Thymus (tissue), 11 donors: Measurements from ENCODE around the gene SIMC1. TPM values are rescaled to one million over a fixed set of nuclear protein-coding genes. Genes with fewer than 3 reads are reported as not detected.
A peak's percentile ranks its signal among the peaks of the same experiment; 100 is the strongest.

Source experiments
- DNase-seq, 9 donors: peaks; one replicate each; pipeline ENCODE4 v3.0.0-alpha.2; 2013; ENCODE audit warnings: low spot score in 9 of 9, low read depth in 6 of 9, missing footprints in 1 of 9
- H3K27ac ChIP-seq, 2 donors: one replicate each; pipeline ENCODE4 v1.5.1; 2013; ENCODE audit warnings: control low read depth in 1 of 2, low read depth in 1 of 2, low read length in 1 of 2, mild to moderate bottlenecking in 1 of 2, moderate library complexity in 1 of 2
- H3K27me3 ChIP-seq, 2 donors: one replicate each; pipeline ENCODE4 v1.5.1; 2013; ENCODE audit warnings: low read length in 1 of 2; ENCODE audit not compliant: control insufficient read depth in 2 of 2, insufficient read depth in 1 of 2
- H3K36me3 ChIP-seq, 2 donors: one replicate each; pipeline ENCODE4 v1.5.1; 2013; ENCODE audit warnings: low read length in 1 of 2, mild to moderate bottlenecking in 1 of 2, moderate library complexity in 1 of 2; ENCODE audit not compliant: control insufficient read depth in 2 of 2, insufficient read depth in 2 of 2
- H3K4me1 ChIP-seq, 2 donors: one replicate each; pipeline ENCODE4 v1.5.1; 2013; ENCODE audit warnings: low read length in 2 of 2; ENCODE audit not compliant: control insufficient read depth in 2 of 2, insufficient read depth in 2 of 2
- H3K4me3 ChIP-seq, 2 donors: one replicate each; pipeline ENCODE4 v1.5.1; 2013; ENCODE audit warnings: low read length in 2 of 2, control low read depth in 1 of 2, mild to moderate bottlenecking in 1 of 2
- H3K9me3 ChIP-seq, 2 donors: one replicate each; pipeline ENCODE4 v1.5.1; 2013; ENCODE audit warnings: low read length in 1 of 2, mild to moderate bottlenecking in 1 of 2; ENCODE audit not compliant: control insufficient read depth in 2 of 2, insufficient read depth in 1 of 2
- WGBS: extraction: QIAGEN DNeasy Blood & Tissue Kit; methylation state at CpG from one replicate; pipeline ENCODE4 v1.1.7; 2013; 5-methylcytosine and 5-hydroxymethylcytosine counted together
- polyA plus RNA-seq: library from polyadenylated mRNA; stranded (reverse); fragments of 200-250 nt; gene quantifications from one replicate; pipeline ENCODE4 v1.2.3, GENCODE V29; 2013
- total RNA-seq: library from RNA; stranded (reverse); fragments of 120-200 nt; gene quantifications from one replicate; pipeline ENCODE4 v1.2.4, GENCODE V29; 2013
- donor health status: healthy.

The SIMC1 gene
- total and polyA plus RNA-seq, 2 donors, result 5.3 to 10.2 TPM

GRCh38 chr5:176352116-176352878, 114.1 kb downstream of the SIMC1 start:
- no peak overlapping the region for H3K4me3 ChIP-seq
- no peaks in the 10 kb centered on the region for H3K27me3 ChIP-seq
- WGBS, result 96% methylated on average over 5 of the region's 5 CpGs
- peaks cover 89 to 94% of the 10 kb centered on the region in 2 donors for H3K36me3 ChIP-seq
- no peaks in the 10 kb centered on the region for H3K4me1 ChIP-seq
- no peak overlapping the region for H3K27ac ChIP-seq
- DNase-seq, result no peak
- H3K9me3 ChIP-seq, result no peaks in the 10 kb centered on the region

GRCh38 chr5:176353533-176353932, 115.3 kb downstream of the SIMC1 start:
- Histone ChIP-seq H3K36me3 (peaks cover 79 to 91% of the 10 kb centered on the region in 2 donors), H3K27me3 (no peaks in the 10 kb centered on the region), H3K4me3 (no peak overlapping the region), H3K4me1 (no peaks in the 10 kb centered on the region), H3K9me3 (no peaks in the 10 kb centered on the region), H3K27ac (no peak overlapping the region)
- DNase-seq, result no peak
- WGBS, result 96% methylated on average over 4 of the region's 4 CpGs

GRCh38 chr5:176355400-176356178, 117.4 kb downstream of the SIMC1 start:
- Histone ChIP-seq H3K27me3 (no peaks in the 10 kb centered on the region), H3K9me3 (no peaks in the 10 kb centered on the region), H3K4me3 (no peak overlapping the region), H3K4me1 (peaks cover 2 to 5% of the 10 kb centered on the region in 2 donors), H3K36me3 (peaks cover 65 to 77% of the 10 kb centered on the region in 2 donors), H3K27ac (no peak overlapping the region)
- no peak for DNase-seq
- WGBS, result 98% methylated on average over 16 of the region's 16 CpGs

- H3K36me3 ChIP-seq, result peaks cover 60 to 74% of the 10 kb centered on the region in 2 donors
- peaks cover 2 to 8% of the 10 kb centered on the region in 2 donors for H3K4me1 ChIP-seq
- H3K27me3 ChIP-seq, result no peaks in the 10 kb centered on the region
- no peak for DNase-seq
- 96% methylated on average over 3 of the region's 3 CpGs for WGBS
- no peak overlapping the region for H3K27ac ChIP-seq
- H3K9me3 ChIP-seq, result no peaks in the 10 kb centered on the region
- H3K4me3 ChIP-seq, result no peak overlapping the region
These were observed 117.9 kb downstream of the SIMC1 start for GRCh38 chr5:176356179-176356566.

- peaks cover 4 to 16% of the 10 kb centered on the region in 2 donors for H3K4me1 ChIP-seq
- 85% methylated on average over 4 of the region's 4 CpGs for WGBS
- H3K27me3 ChIP-seq, result peaks cover 0 to 11% of the 10 kb centered on the region in 2 donors
- no peaks in the 10 kb centered on the region for H3K9me3 ChIP-seq
- H3K4me3 ChIP-seq, result no peak overlapping the region
- H3K36me3 ChIP-seq, result peaks cover 28 to 40% of the 10 kb centered on the region in 2 donors
- no peak for DNase-seq
- no peak overlapping the region for H3K27ac ChIP-seq
These were observed 121.4 kb downstream of the SIMC1 start for GRCh38 chr5:176359658-176360057.

GRCh38 chr5:176360894-176361436, 122.7 kb downstream of the SIMC1 start:
- Histone ChIP-seq H3K4me1 (peaks cover 7 to 20% of the 10 kb centered on the region in 2 donors), H3K9me3 (no peaks in the 10 kb centered on the region), H3K36me3 (peaks cover 17 to 27% of the 10 kb centered on the region in 2 donors), H3K4me3 (peak overlapping the region; percentile 88 to 98), H3K27me3 (peaks cover 0 to 22% of the 10 kb centered on the region in 2 donors), H3K27ac (peak overlapping the region; percentile 81 to 89)
- WGBS, result 4% methylated on average over 27 of the region's 27 CpGs
- DNase-seq, result no peak

- DNase-seq, result peak; percentile 79 to 96 (median 92)
- Histone ChIP-seq H3K4me3 (peak within 1 kb of the TSS; percentile 88 to 98), H3K36me3 (peaks cover 11 to 22% of the 10 kb centered on the region in 2 donors), H3K27ac (peak within 1 kb of the TSS; percentile 81 to 89), H3K9me3 (no peaks in the 10 kb centered on the region), H3K4me1 (peaks cover 7 to 23% of the 10 kb centered on the region in 2 donors), H3K27me3 (peaks cover 0 to 29% of the 10 kb centered on the region in 2 donors)
- WGBS, result under 1% methylated on average over 56 of the region's 56 CpGs
These were observed 123.4 kb downstream of the SIMC1 start, which contains the start of gene KIAA1191 for GRCh38 chr5:176361437-176362232. Gene KIAA1191 (minus strand): TSS chr5:176361764. CDS start chr5:176359508, 2,256 bp downstream.

GRCh38 chr5:176362233-176362490, 123.9 kb downstream of the SIMC1 start:
- 51% methylated on average over 8 of the region's 8 CpGs for WGBS
- peak overlapping the region; percentile 52 to 89 for H3K27ac ChIP-seq
- H3K4me1 ChIP-seq, result peaks cover 7 to 23% of the 10 kb centered on the region in 2 donors
- H3K4me3 ChIP-seq, result peak overlapping the region; percentile 88 to 98
- no peak for DNase-seq
- peaks cover 0 to 31% of the 10 kb centered on the region in 2 donors for H3K27me3 ChIP-seq
- no peaks in the 10 kb centered on the region for H3K9me3 ChIP-seq
- H3K36me3 ChIP-seq, result peaks cover 7 to 17% of the 10 kb centered on the region in 2 donors
